Smooth muscle cell (in vitro differentiated cells): ENCODE measurements around the gene AFF2. TPM values are rescaled to one million over a fixed set of nuclear protein-coding genes. Genes with fewer than 3 reads are reported as not detected.

Source experiments
- DNase-seq: peaks from one replicate; lab custom pipeline; 2025; ENCODE audit not compliant: unreplicated experiment; lab: John Stamatoyannopoulos, UW
- H2AFZ ChIP-seq: fragments of 200-600 bp; sonication (generic); 2 replicates; pipeline ENCODE4 v1.6.0; 2016; ENCODE audit warnings: antibody characterized with exemption, low read depth, mild to moderate bottlenecking
- H3F3A ChIP-seq: fragments of 200-600 bp; sonication (generic); 2 replicates; pipeline ENCODE4 v1.6.0; 2017; ENCODE audit warnings: antibody characterized with exemption, low read depth
- H3K27ac ChIP-seq: fragments of 200-600 bp; sonication (generic); 2 replicates; pipeline ENCODE4 v1.5.1; 2016; ENCODE audit warnings: low read depth, mild to moderate bottlenecking
- H3K27me3 ChIP-seq: fragments of 200-600 bp; sonication (generic); 2 replicates; pipeline ENCODE4 v1.6.1; 2016; ENCODE audit warnings: low read depth, mild to moderate bottlenecking
- H3K36me3 ChIP-seq: fragments of 200-600 bp; sonication (generic); 2 replicates; pipeline ENCODE4 v1.5.1; 2016; ENCODE audit warnings: low read depth
- H3K4me1 ChIP-seq: fragments of 200-600 bp; sonication (generic); 2 replicates; pipeline ENCODE4 v1.5.1; 2016; ENCODE audit warnings: low read depth
- H3K4me2 ChIP-seq: fragments of 200-600 bp; sonication (generic); 2 replicates; pipeline ENCODE4 v1.6.0; 2016; ENCODE audit warnings: mild to moderate bottlenecking
- H3K4me3 ChIP-seq: fragments of 200-600 bp; sonication (generic); 2 replicates; pipeline ENCODE4 v1.5.1; 2016; ENCODE audit warnings: mild to moderate bottlenecking
- H3K79me2 ChIP-seq: fragments of 200-600 bp; sonication (generic); 2 replicates; pipeline ENCODE4 v1.6.0; 2016; ENCODE audit warnings: low read depth, mild to moderate bottlenecking
- H3K9ac ChIP-seq: fragments of 200-600 bp; sonication (generic); 2 replicates; pipeline ENCODE4 v1.6.0; 2016; ENCODE audit warnings: low read depth
- H3K9me3 ChIP-seq: fragments of 200-600 bp; sonication (generic); replicated peaks from 2 replicates; pipeline ENCODE4 v1.5.1; 2016; ENCODE audit warnings: low read depth
- H4K20me1 ChIP-seq: fragments of 200-600 bp; sonication (generic); 2 replicates; pipeline ENCODE4 v1.6.0; 2016; ENCODE audit warnings: low read depth
- CTCF ChIP-seq: fragments of 200-600 bp; sonication (generic); IDR thresholded peaks from 2 replicates; pipeline ENCODE4 v1.5.1; 2017; ENCODE audit warnings: borderline replicate concordance, mild to moderate bottlenecking, antibody characterized with exemption; ENCODE audit not compliant: insufficient read depth, poor library complexity, severe bottlenecking
- WGBS: methylation state at CpG from one replicate; pipeline ENCODE4 v1.1.7; 2016; ENCODE audit warnings: low lambda C conversion rate; 5-methylcytosine and 5-hydroxymethylcytosine counted together
- polyA plus RNA-seq: library from polyadenylated mRNA; unstranded; fragments of >200 nt; fragmentation: Nextera tagmentation; extraction: Ambion mirVana; gene quantifications from 2 replicates; pipeline ENCODE4 v1.2.1, GENCODE V29; 2016
- total RNA-seq: library from RNA; depleted of rRNA; stranded (reverse); fragments of >200 nt; gene quantifications from 2 replicates; pipeline ENCODE4 v1.2.3, GENCODE V29; 2014

The AFF2 gene
- total and polyA plus RNA-seq, 2 experiments from 2014 or later: 0.57 to 3.6 TPM

- DNase-seq: no peak
- Histone ChIP-seq H3K9me3 (no peaks in the 10 kb centered on the region), H3F3A (no peaks in the 10 kb centered on the region), H3K9ac (no peak overlapping the region), H4K20me1 (no peaks in the 10 kb centered on the region), H3K79me2 (no peaks in the 10 kb centered on the region), H3K36me3 (no peaks in the 10 kb centered on the region), H3K4me3 (no peak overlapping the region), H3K4me1 (no peaks in the 10 kb centered on the region), H3K27ac (no peak overlapping the region), H3K27me3 (no peaks in the 10 kb centered on the region), H2AFZ (no peak overlapping the region), H3K4me2 (no peak overlapping the region)
- TF ChIP-seq CTCF: peak; percentile 25
- 86% methylated on average over 2 of the region's 2 CpGs for WGBS
Measured at GRCh38 chrX:148552775-148553174, 52.4 kb downstream of the AFF2 start.

GRCh38 chrX:148555101-148555500 is 54.7 kb downstream of the AFF2 start:
- Histone ChIP-seq H3K4me3 (no peak overlapping the region), H3K79me2 (no peaks in the 10 kb centered on the region), H3F3A (no peaks in the 10 kb centered on the region), H4K20me1 (no peaks in the 10 kb centered on the region), H3K9ac (no peak overlapping the region), H2AFZ (no peak overlapping the region), H3K27ac (no peak overlapping the region), H3K4me2 (no peak overlapping the region), H3K4me1 (no peaks in the 10 kb centered on the region), H3K36me3 (no peaks in the 10 kb centered on the region), H3K27me3 (no peaks in the 10 kb centered on the region), H3K9me3 (no peaks in the 10 kb centered on the region)
- no peak for TF ChIP-seq CTCF
- WGBS: 62% methylated on average over 3 of the region's 3 CpGs
- no peak for DNase-seq

- Histone ChIP-seq H4K20me1 (no peaks in the 10 kb centered on the region), H3K4me1 (no peaks in the 10 kb centered on the region), H3K79me2 (no peaks in the 10 kb centered on the region), H3K27ac (no peak overlapping the region), H2AFZ (no peak overlapping the region), H3K4me3 (no peak overlapping the region), H3K4me2 (no peak overlapping the region), H3K9ac (no peak overlapping the region), H3K9me3 (no peaks in the 10 kb centered on the region), H3F3A (no peaks in the 10 kb centered on the region), H3K27me3 (no peaks in the 10 kb centered on the region), H3K36me3 (no peaks in the 10 kb centered on the region)
- no peak for TF ChIP-seq CTCF
- no peak for DNase-seq
- 76% methylated on average over 6 of the region's 6 CpGs for WGBS
Measured at GRCh38 chrX:148555571-148556243, 55.3 kb downstream of the AFF2 start.

- H3K9ac ChIP-seq: no peak overlapping the region
- no peaks in the 10 kb centered on the region for H3K4me1 ChIP-seq
- H3K4me2 ChIP-seq: no peak overlapping the region
- H2AFZ ChIP-seq: no peak overlapping the region
- TF ChIP-seq CTCF: no peak
- H3K79me2 ChIP-seq: no peaks in the 10 kb centered on the region
- no peaks in the 10 kb centered on the region for H3K9me3 ChIP-seq
- no peak overlapping the region for H3K4me3 ChIP-seq
- DNase-seq: no peak
- H3F3A ChIP-seq: no peaks in the 10 kb centered on the region
- no peaks in the 10 kb centered on the region for H3K27me3 ChIP-seq
- 87% methylated on average over 1 of the region's 1 CpG for WGBS
- H4K20me1 ChIP-seq: no peaks in the 10 kb centered on the region
- no peaks in the 10 kb centered on the region for H3K36me3 ChIP-seq
- H3K27ac ChIP-seq: no peak overlapping the region
Measured at GRCh38 chrX:148556498-148556897, 56.1 kb downstream of the AFF2 start.
